Naive thymus-derived CD4-positive, alpha-beta T cell (primary cell): ENCODE measurements around the gene MTX1. TPM values are rescaled to one million over a fixed set of nuclear protein-coding genes. Genes with fewer than 3 reads are reported as not detected.
"Not testable (repeated sequence)": the region's sequence is repeated elsewhere in the genome, so short reads cannot be mapped to it uniquely, and the experiment has no call there.

Experiments used
- ATAC-seq: fragments of 150-1000 bp; cut with Tn5 transposase; 2 replicates; pipeline ENCODE4 v1.10.0; 2021; ENCODE audit warnings: mild to moderate bottlenecking, moderate library complexity
- CTCF ChIA-PET: fragments of 350-600 bp; sonication (Branson Sonifier 250); formaldehyde crosslinking; loops from one replicate; lab custom pipeline; 2021; ENCODE audit warnings: antibody characterized with exemption; lab: Charles Lee
- POLR2A ChIA-PET: fragments of 350-600 bp; sonication (Branson Sonifier 250); formaldehyde crosslinking; loops from one replicate; lab custom pipeline; 2021; ENCODE audit warnings: antibody characterized with exemption, inconsistent platforms; lab: Charles Lee
- DNase-seq, 9 donors: peaks; one replicate each; pipeline versions ENCODE4 v3.0.0 to v3.0.0-alpha.2; 2020 to 2022; ENCODE audit warnings: mixed read lengths in 1 of 9
- H3K27ac ChIP-seq: one replicate; pipeline ENCODE4 v1.7.0; 2013; ENCODE audit warnings: mild to moderate bottlenecking, low read depth, low read length, moderate library complexity
- H3K27me3 ChIP-seq, 2 donors: one replicate each; pipeline ENCODE4 v1.7.0; 2013; ENCODE audit warnings: low read length in 2 of 2, mild to moderate bottlenecking in 2 of 2, moderate library complexity in 2 of 2; ENCODE audit not compliant: control insufficient read depth in 2 of 2, insufficient read depth in 2 of 2
- H3K36me3 ChIP-seq, 3 experiments: 1 replicate in 2 of 3; 2 replicates in 1 of 3; pipeline ENCODE4 v1.7.0; 2013; ENCODE audit warnings: low read length in 3 of 3, mild to moderate bottlenecking in 3 of 3, moderate library complexity in 1 of 3; ENCODE audit not compliant: insufficient read depth in 3 of 3, control insufficient read depth in 2 of 3
- H3K4me1 ChIP-seq, 2 donors: one replicate each; pipeline ENCODE4 v1.7.0; 2013; ENCODE audit warnings: low read length in 2 of 2, mild to moderate bottlenecking in 2 of 2, moderate library complexity in 1 of 2; ENCODE audit not compliant: control insufficient read depth in 2 of 2, insufficient read depth in 2 of 2
- H3K4me3 ChIP-seq: 2 replicates; pipeline ENCODE4 v1.7.0; 2013; ENCODE audit warnings: mild to moderate bottlenecking, low read length
- H3K9me3 ChIP-seq, 3 experiments: 1 replicate in 2 of 3; 2 replicates in 1 of 3; pipeline ENCODE4 v1.7.0; 2013; ENCODE audit warnings: low read length in 3 of 3; ENCODE audit not compliant: control insufficient read depth in 2 of 3
- H3K27ac Mint-ChIP-seq, 9 donors: one replicate each; pipeline ENCODE4 v1.8.0; 2020 to 2022; ENCODE audit warnings: mixed read lengths in 9 of 9, mild to moderate bottlenecking in 8 of 9, moderate library complexity in 5 of 9, inconsistent platforms in 2 of 9
- H3K27me3 Mint-ChIP-seq, 5 donors: one replicate each; pipeline ENCODE4 v1.8.0; 2021 to 2022; ENCODE audit warnings: mixed read lengths in 5 of 5, mild to moderate bottlenecking in 1 of 5
- H3K36me3 Mint-ChIP-seq, 5 donors: one replicate each; pipeline ENCODE4 v1.8.0; 2020 to 2022; ENCODE audit warnings: mixed read lengths in 5 of 5, mild to moderate bottlenecking in 3 of 5, inconsistent platforms in 1 of 5
- H3K4me1 Mint-ChIP-seq, 7 donors: one replicate each; pipeline ENCODE4 v1.8.0; 2020 to 2022; ENCODE audit warnings: mixed read lengths in 7 of 7, mild to moderate bottlenecking in 3 of 7, inconsistent platforms in 1 of 7
- H3K4me3 Mint-ChIP-seq, 10 donors: one replicate each; pipeline ENCODE4 v1.8.0; 2020 to 2022; ENCODE audit warnings: mild to moderate bottlenecking in 10 of 10, mixed read lengths in 10 of 10, moderate library complexity in 6 of 10, inconsistent platforms in 2 of 10
- H3K9me3 Mint-ChIP-seq, 11 donors: one replicate each; pipeline ENCODE4 v1.8.0; 2020 to 2022; ENCODE audit warnings: mixed read lengths in 11 of 11, mild to moderate bottlenecking in 4 of 11, inconsistent platforms in 1 of 11, moderate library complexity in 1 of 11
- intact Hi-C, 2 donors: fragments of 100-400 bp; cut with micrococcal nuclease; formaldehyde crosslinking; loops; one replicate each; pipeline ENCODE4 v1.15.1; 2023
- polyA plus RNA-seq, 2 donors: library from polyadenylated mRNA; unstranded; fragments of 300-500 nt; fragmentation: Illumina TruSeq; gene quantifications; one replicate each; pipeline ENCODE4 v1.2.3, GENCODE V29; 2021
- total RNA-seq, 6 experiments: library from RNA in 5 of 6; stranded (reverse) in 5 of 6; gene quantifications; 1 replicate in 5 of 6; 2 replicates in 1 of 6; pipeline ENCODE4 v1.2.3 and lab custom pipeline; 2021 to 2026

MTX1 gene
- total and polyA plus RNA-seq, 7 experiments from 2014 or later: 19.5 to 49.9 (median 28.9) TPM

DNA sequence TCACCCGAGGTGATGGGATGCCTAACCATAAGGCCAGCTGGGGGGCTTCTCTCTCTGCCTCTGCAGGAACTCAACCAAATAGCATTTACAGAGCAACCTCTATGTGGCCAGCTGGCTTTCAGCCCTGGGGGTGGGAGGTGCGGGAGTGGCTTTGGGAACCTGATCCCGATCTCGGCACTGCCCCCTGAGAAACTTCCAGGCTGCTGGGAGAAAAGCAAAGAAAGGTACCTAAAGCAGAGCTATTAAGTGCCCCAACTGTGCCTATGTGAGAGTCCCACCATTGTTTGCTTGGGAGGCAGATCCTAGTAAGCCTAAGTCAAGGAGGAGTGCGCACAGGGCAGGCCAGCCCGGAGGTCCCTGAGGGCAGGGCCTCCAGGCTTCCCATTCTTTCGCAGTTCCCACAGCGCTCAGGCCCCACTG, 42.4 kb upstream of the MTX1 start:
- CTCF ChIA-PET: interaction anchor here (6.6 kb wide), 1 partner anchor 75 kb away, joined by 88 read pairs; no protein-coding TSS in a partner anchor
- Mint-ChIP-seq H3K36me3 (peaks cover 3 to 12% (median 11%) of the 10 kb centered on the region in 5 donors), H3K4me1 (peaks cover 11 to 23% (median 15%) of the 10 kb centered on the region in 7 donors), H3K4me3 (no peak overlapping the region), H3K27ac (no peak overlapping the region), H3K9me3 (no peaks in the 10 kb centered on the region), H3K27me3 (peaks cover 0 to 4% (median 0%) of the 10 kb centered on the region in 5 donors)
- Histone ChIP-seq H3K4me3 (no peak overlapping the region), H3K9me3 (no peaks in the 10 kb centered on the region), H3K27me3 (no peaks in the 10 kb centered on the region), H3K27ac (no peak overlapping the region), H3K36me3 (peaks cover 0 to 20% (median 0%) of the 10 kb centered on the region in 3 experiments), H3K4me1 (peaks cover 5 to 13% of the 10 kb centered on the region in 2 donors)
- POLR2A ChIA-PET: interaction anchor here (1.7 to 1.8 kb wide), 2 partner anchors 70 to 74 kb away, joined by 5 to 6 read pairs; no protein-coding TSS in a partner anchor
- no peak for DNase-seq
- no peak for ATAC-seq
- intact Hi-C loops: no loop called here

DNA sequence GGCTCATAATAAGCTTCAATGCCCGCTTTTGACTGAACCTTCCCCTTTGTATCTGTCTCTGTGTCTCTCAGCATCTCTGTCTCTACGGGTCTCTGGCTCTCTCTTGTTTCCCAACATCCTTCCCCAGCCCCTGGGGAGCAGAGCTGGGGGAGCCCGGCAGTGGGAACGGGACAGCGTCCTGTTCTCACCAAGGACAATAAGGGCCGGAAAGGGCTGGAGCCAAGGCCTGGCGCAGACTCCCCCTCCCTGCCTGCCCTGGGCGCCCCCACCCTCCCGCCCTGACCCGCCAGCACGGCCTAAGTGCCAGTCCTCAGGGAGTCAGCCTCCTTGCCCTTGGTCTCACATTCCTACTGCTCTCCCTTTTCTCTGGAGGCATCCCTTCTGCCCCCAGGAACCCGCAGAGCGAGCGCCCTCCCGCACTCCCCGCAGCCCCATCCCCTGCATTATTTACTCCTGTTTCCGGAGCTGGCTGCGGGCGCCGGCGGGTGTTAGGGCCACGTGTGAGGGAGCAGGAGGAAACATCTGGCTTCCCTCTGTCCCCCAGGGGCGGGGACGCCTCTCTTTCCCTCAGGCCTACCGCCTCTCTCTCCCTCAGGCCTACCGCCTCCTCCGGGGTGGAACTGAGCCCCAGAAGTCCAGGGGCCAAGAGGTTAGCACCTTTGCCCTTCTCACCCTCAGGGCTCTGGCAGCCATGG, 41.9 kb upstream of the MTX1 start:
- ChIA-PET POLR2A (interaction anchor here (1.1 to 1.8 kb wide), 3 partner anchors 36 to 75 kb away, joined by 3 to 6 read pairs (median 5); no protein-coding TSS in a partner anchor), CTCF (interaction anchor here (1.6 to 6.6 kb wide), 2 partner anchors 71 to 75 kb away, joined by 11 to 88 read pairs; no protein-coding TSS in a partner anchor)
- peaks cover 3 to 12% (median 11%) of the 10 kb centered on the region in 5 donors for H3K36me3 Mint-ChIP-seq
- no peak overlapping the region for H3K27ac ChIP-seq
- no peaks in the 10 kb centered on the region for H3K9me3 ChIP-seq
- peaks cover 5 to 13% of the 10 kb centered on the region in 2 donors for H3K4me1 ChIP-seq
- H3K9me3 Mint-ChIP-seq: no peaks in the 10 kb centered on the region
- no peak overlapping the region for H3K4me3 ChIP-seq
- intact Hi-C loops: loop anchor here (1.0 kb wide), 3 partner anchors 26 to 75 kb away; partner anchors contain the start of gene DPM3 (in 1 of the 2)
- H3K27me3 ChIP-seq: no peaks in the 10 kb centered on the region
- ATAC-seq (no peak), DNase-seq (no peak)
- H3K27ac Mint-ChIP-seq: no peak overlapping the region
- H3K27me3 Mint-ChIP-seq: peaks cover 0 to 4% (median 0%) of the 10 kb centered on the region in 5 donors
- peak overlapping the region in 6 of 10 donors; percentile 22 to 76 (median 50) for H3K4me3 Mint-ChIP-seq
- peaks cover 0 to 20% (median 0%) of the 10 kb centered on the region in 3 experiments for H3K36me3 ChIP-seq
- H3K4me1 Mint-ChIP-seq: peaks cover 11 to 27% (median 16%) of the 10 kb centered on the region in 7 donors

DNA sequence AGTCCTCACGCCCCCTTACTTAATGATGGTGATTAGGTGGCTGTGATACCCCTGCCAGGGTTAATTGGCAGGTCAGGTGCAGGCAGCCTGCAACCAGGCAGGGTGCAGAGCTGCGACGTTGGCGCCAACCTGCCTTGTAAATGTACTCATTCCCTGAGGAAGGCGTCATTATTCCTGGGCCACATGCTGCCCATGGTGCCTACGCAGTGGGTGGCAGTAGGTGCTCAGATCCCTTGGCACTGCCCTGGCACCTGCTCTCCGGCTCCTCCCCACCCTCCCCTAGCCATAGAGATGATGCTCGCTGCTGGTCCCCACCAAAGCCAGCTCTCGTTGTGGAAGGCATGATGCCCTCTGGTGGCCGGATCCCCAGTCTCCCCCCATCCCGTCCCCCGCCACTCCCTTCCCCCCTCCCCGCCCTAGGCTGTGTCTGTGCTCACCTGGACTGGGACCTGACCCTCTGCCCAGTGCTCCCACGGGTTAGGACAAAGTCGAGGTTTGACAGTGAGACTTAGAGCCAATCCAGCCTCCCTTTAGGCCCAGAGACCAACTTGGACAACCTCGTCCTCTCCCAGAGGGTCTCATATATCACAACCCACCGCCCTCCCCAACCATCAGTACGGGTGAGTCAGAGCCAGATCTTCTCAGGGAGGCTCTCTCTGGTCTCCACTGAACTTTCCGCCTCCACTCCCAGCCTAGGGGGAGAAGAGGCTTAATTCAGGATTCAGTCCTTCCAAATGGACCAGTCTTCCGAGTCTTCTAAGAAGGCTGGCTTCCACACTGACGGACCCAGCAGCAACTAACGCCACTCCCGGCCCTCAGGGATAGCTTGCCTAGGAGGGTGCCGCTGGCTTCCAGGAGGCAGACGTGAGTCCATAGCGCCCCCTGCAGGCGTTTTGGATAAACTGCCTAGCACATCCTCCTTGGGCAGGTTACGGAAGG, 41.1 kb upstream of the MTX1 start:
- intact Hi-C loops: loop anchor here (1.0 kb wide), 3 partner anchors 27 to 76 kb away; partner anchors contain the start of gene DPM3 (in 1 of the 2)
- peak overlapping the region; percentile 45 for H3K4me3 ChIP-seq
- H3K9me3 ChIP-seq: no peaks in the 10 kb centered on the region
- H3K4me1 ChIP-seq: peaks cover 10 to 20% of the 10 kb centered on the region in 2 donors
- H3K9me3 Mint-ChIP-seq: no peaks in the 10 kb centered on the region
- H3K27me3 ChIP-seq: no peaks in the 10 kb centered on the region
- peaks cover 0 to 4% (median 0%) of the 10 kb centered on the region in 5 donors for H3K27me3 Mint-ChIP-seq
- peak; percentile 69 to 83 (median 81) for DNase-seq
- H3K36me3 ChIP-seq: peaks cover 0 to 20% (median 0%) of the 10 kb centered on the region in 3 experiments
- peak overlapping the region in 7 of 9 donors; percentile 7 to 68 (median 42) for H3K27ac Mint-ChIP-seq
- H3K27ac ChIP-seq: no peak overlapping the region
- peaks cover 18 to 35% (median 24%) of the 10 kb centered on the region in 7 donors for H3K4me1 Mint-ChIP-seq
- ATAC-seq: peak; percentile 85
- ChIA-PET CTCF (interaction anchor here (0.9 to 6.6 kb wide), 4 partner anchors 72 to 114 kb away, joined by 3 to 88 read pairs (median 7); no protein-coding TSS in a partner anchor), POLR2A (interaction anchor here (0.8 to 1.7 kb wide), 4 partner anchors 32 to 76 kb away, joined by 3 to 5 read pairs (median 4); partner anchors contain the start of gene SLC50A1)
- H3K36me3 Mint-ChIP-seq: peaks cover 3 to 12% (median 11%) of the 10 kb centered on the region in 5 donors
- H3K4me3 Mint-ChIP-seq: peak overlapping the region in 9 of 10 donors; percentile 22 to 76 (median 66)

DNA sequence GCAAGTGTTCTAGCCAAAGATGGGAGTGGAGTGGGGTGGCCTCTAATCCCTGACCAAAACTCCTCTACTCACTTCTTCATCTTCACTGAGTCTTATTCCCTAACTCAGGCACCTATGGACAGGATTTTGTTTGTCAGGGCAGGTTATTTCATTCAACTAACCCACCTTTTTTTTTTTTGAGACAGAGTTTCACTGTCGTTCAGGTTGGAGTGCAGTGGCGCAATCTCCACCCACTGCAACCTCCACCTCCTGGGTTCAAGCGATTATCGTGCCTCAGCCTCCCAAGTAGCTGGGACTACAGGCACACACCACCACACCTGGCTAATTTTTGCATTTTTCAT, 40.4 kb upstream of the MTX1 start:
- not testable (repeated sequence) for DNase-seq, H3K9me3 Mint-ChIP-seq, ATAC-seq, H3K27ac ChIP-seq, H3K9me3 ChIP-seq, H3K27me3 ChIP-seq, H3K27me3 Mint-ChIP-seq, H3K4me3 ChIP-seq
- Mint-ChIP-seq H3K4me3 (peak overlapping the region in 5 of 10 donors; percentile 22 to 76 (median 66)), H3K36me3 (peaks cover 3 to 12% (median 11%) of the 10 kb centered on the region in 5 donors), H3K27ac (peak overlapping the region in 6 of 9 donors; percentile 7 to 68 (median 40)), H3K4me1 (peaks cover 20 to 40% (median 27%) of the 10 kb centered on the region in 7 donors)
- ChIA-PET POLR2A (interaction anchor here (0.8 to 1.2 kb wide), 2 partner anchors 33 to 62 kb away, joined by 3 to 4 read pairs; partner anchors contain the start of gene SLC50A1), CTCF (interaction anchor here (0.9 to 6.6 kb wide), 4 partner anchors 73 to 115 kb away, joined by 3 to 88 read pairs (median 7); no protein-coding TSS in a partner anchor)
- H3K4me1 ChIP-seq: peaks cover 12 to 22% of the 10 kb centered on the region in 2 donors
- intact Hi-C loops: loop anchor here in 1 of 2 donors (1.0 kb wide), 1 partner anchor 77 kb away; no protein-coding TSS in a partner anchor
- H3K36me3 ChIP-seq: peaks cover 0 to 24% (median 0%) of the 10 kb centered on the region in 3 experiments

DNA sequence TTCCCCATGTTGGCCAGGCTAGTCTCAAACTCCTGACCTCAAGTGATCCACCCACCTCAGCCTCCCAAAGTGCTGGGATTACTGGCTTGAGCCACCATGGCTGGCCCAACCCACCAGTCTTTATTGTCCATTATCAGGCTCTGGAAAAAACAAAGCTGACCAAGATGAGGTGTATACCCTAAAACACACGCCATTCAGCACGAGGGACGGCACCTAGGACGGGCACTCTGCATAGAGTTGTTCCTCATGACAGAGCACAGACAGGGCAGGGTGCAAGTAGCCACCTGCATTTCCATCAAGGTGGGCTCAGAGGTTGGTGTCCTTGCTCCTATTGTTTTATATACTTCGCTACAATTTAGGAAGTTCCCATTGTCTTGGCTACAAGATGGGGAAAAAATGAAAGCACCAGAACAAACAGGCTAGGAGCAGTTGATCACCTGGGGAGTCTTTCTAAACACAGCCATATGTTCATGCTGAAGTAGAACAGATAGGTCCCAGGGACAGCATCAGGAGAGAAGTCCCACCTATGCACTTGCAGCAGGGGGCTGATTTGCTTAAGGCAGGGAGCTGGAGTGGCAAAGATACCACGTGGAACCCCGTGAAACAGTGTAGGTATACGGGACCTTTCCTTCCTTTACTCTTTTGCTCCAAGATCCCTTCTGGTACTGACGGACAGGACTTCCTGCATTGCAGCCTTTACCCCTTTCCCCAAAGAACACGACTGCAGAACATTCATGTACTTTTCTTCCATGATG, 39.9 kb upstream of the MTX1 start:
- peaks cover 0 to 4% (median 0%) of the 10 kb centered on the region in 11 donors for H3K9me3 Mint-ChIP-seq
- POLR2A ChIA-PET: interaction anchor here (1.2 kb wide), 1 partner anchor 34 kb away, joined by 4 read pairs; the partner anchor contains the start of gene SLC50A1
- peak in 1 of 9 donors; percentile 18 for DNase-seq
- Histone ChIP-seq H3K9me3 (no peaks in the 10 kb centered on the region), H3K4me3 (no peak overlapping the region), H3K27me3 (no peaks in the 10 kb centered on the region), H3K36me3 (peaks cover 0 to 24% (median 0%) of the 10 kb centered on the region in 3 experiments), H3K27ac (no peak overlapping the region), H3K4me1 (peaks cover 16 to 22% of the 10 kb centered on the region in 2 donors)
- H3K27me3 Mint-ChIP-seq: peaks cover 0 to 10% (median 0%) of the 10 kb centered on the region in 5 donors
- H3K4me1 Mint-ChIP-seq: peaks cover 26 to 45% (median 32%) of the 10 kb centered on the region in 7 donors
- peaks cover 3 to 13% (median 11%) of the 10 kb centered on the region in 5 donors for H3K36me3 Mint-ChIP-seq
- ATAC-seq: no peak
- peak overlapping the region in 1 of 9 donors; percentile 65 for H3K27ac Mint-ChIP-seq
- no peak overlapping the region for H3K4me3 Mint-ChIP-seq
- intact Hi-C loops: loop anchor here in 1 of 2 donors (1.0 kb wide), 1 partner anchor 77 kb away; no protein-coding TSS in a partner anchor
- CTCF ChIA-PET: interaction anchor here (0.5 to 6.6 kb wide), 11 partner anchors 21 to 777 kb away, joined by 3 to 88 read pairs (median 3); partner anchors contain the start of genes MTX1 and PMVK
